Esophagus muscularis mucosa (tissue), 3 donors: ENCODE measurements around the gene TMPRSS4.
"Not testable (repeated sequence)": the region's sequence is repeated elsewhere in the genome, so short reads cannot be mapped to it uniquely, and the experiment has no call there.

Experiments used
- CTCF ChIP-seq, 3 experiments: fragments of 200-600 bp in 2 of 3; fragments of 450-650 bp in 1 of 3; sonication (generic) in 2 of 3; IDR thresholded peaks; one replicate each; pipeline ENCODE4 v1.5.1; 2017 to 2019; ENCODE audit warnings: antibody characterized with exemption in 3 of 3, mild to moderate bottlenecking in 2 of 3, moderate library complexity in 1 of 3
- EP300 ChIP-seq: sonication (generic); formaldehyde crosslinking; IDR thresholded peaks from one replicate; pipeline ENCODE4 v1.6.1; 2017; ENCODE audit warnings: antibody characterized with exemption

- not testable (repeated sequence) for TF ChIP-seq CTCF (IDR thresholded peaks at IDR 0.05); EP300
Observed at GRCh38 chr11:118062181-118062580, 14.7 kb upstream of the TMPRSS4 start.
